ENCODE data around the gene LAMB4. TPM values are rescaled to one million over a fixed set of nuclear protein-coding genes. Genes with fewer than 3 reads are reported as not detected.

LAMB4 gene
- total and polyA plus RNA-seq, 2 of the 8 experiments (the other 6 are each of a cell fraction or from before 2014, with no cell fraction given), result not detected

DNA sequence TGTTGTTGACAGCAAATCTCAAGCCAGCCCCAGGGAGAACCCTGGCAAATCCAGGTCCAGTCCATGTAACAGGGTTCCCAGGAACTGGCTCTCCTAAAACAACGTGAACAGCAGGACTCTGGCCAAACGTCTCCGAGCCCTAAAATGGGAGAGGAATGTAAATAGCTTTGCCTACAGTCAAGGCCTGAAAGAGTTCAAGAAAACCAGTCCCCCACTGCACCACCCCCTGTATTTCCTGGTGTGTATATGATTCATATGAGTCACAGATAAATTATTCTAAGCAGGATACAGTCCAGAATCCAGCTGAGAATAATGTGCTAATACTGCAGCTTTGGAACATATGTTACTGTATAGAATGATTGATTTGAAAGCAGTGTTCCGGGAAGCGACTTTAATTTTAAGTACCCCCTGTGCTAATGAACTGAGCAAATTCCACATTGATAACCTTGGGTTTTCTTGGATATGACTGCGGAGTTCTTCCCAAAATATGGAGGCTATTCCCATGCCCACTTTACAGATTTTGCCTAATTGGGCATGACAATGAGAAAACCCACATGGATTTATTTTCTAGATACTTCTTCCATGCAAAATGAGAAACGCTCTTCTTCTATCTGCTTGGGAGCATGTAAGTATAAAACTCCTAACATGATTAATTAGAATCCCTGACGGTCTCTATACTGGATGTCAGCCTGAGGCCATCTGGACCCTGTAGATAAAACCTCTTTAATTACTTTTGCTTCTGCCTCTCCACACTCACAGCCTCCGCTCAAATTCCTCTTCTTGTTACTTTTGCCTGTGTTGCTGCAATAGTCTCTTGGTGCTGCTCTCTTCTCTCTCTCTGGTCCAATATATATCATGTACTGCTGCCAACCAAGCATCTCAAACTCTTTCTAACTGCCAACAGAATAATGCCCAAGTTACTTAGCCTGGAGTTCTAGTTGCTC is 50.2 kb downstream of the LAMB4 start (continued):
- no peak for TF ChIP-seq PHF8 (conservative IDR thresholded peaks at IDR 0.05; ENCODE audit: low read depth, low read length)
- TF ChIP-seq NRF1 (IDR thresholded peaks at IDR 0.05; ENCODE audit: low read depth, low read length), result no peak
- no peak for TF ChIP-seq BRCA1 (IDR thresholded peaks at IDR 0.05; ENCODE audit: low read depth, low read length)
- no peak for TF ChIP-seq RFX5 (IDR thresholded peaks at IDR 0.05; ENCODE audit: borderline replicate concordance, low read depth, low read length)
- no peak for TF ChIP-seq NANOG (IDR thresholded peaks at IDR 0.05; ENCODE audit: insufficient read depth, low read depth, low read length, poor library complexity, severe bottlenecking)
- TF ChIP-seq KDM1A (IDR thresholded peaks at IDR 0.05; ENCODE audit: borderline replicate concordance, low read length), result no peak

Data from H1 (cell line).